HAP-1 (cell line): ENCODE measurements around the gene PLEKHA5.

Source experiments
- DNase-seq, 2 experiments: peaks; one replicate each; pipeline ENCODE4 v3.0.0-alpha.2; 2016 to 2020; ENCODE audit warnings: low spot score in 2 of 2
- H3K27me3 ChIP-seq: fragments of 250-450 bp; sonication (Bioruptor Pico); 2 replicates; pipeline ENCODE4 v1.5.1; 2020; ENCODE audit warnings: low read depth, mild to moderate bottlenecking, moderate library complexity
- H3K36me3 ChIP-seq: fragments of 250-450 bp; sonication (Bioruptor Pico); replicated peaks from 2 replicates; pipeline ENCODE4 v1.5.1; 2020; ENCODE audit warnings: mild to moderate bottlenecking
- H3K4me1 ChIP-seq: fragments of 250-450 bp; sonication (Bioruptor Pico); 2 replicates; pipeline ENCODE4 v1.5.1; 2020; ENCODE audit warnings: mild to moderate bottlenecking
- H3K4me3 ChIP-seq: fragments of 250-450 bp; sonication (Bioruptor Pico); 2 replicates; pipeline ENCODE4 v1.5.1; 2020; ENCODE audit warnings: mild to moderate bottlenecking, moderate library complexity
- H3K9me3 ChIP-seq: fragments of 250-450 bp; sonication (Bioruptor Pico); 2 replicates; pipeline ENCODE4 v1.5.1; 2020; ENCODE audit warnings: mild to moderate bottlenecking, moderate library complexity
- in situ Hi-C: fragments of 300-500 bp; cut with MboI; formaldehyde crosslinking; loops from 3 replicates; pipeline ENCODE4 v1.14.3; 2020; ENCODE audit warnings: low sequenced_read_pairs, inconsistent platforms, mixed read lengths

The PLEKHA5 gene

GRCh38 chr12:19139615-19140194, 10.2 kb downstream of the PLEKHA5 start:
- DNase-seq: no peak
- H3K9me3 ChIP-seq: no peaks in the 10 kb centered on the region
- peaks cover 40% of the 10 kb centered on the region for H3K36me3 ChIP-seq
- no peak overlapping the region for H3K4me3 ChIP-seq
- peaks cover 7% of the 10 kb centered on the region for H3K4me1 ChIP-seq
- no peaks in the 10 kb centered on the region for H3K27me3 ChIP-seq
- in situ Hi-C loops: loop anchor here (25.0 kb wide), 1 partner anchor 102 kb away; no protein-coding TSS in a partner anchor

- in situ Hi-C loops: loop anchor here (25.0 kb wide), 1 partner anchor 103 kb away; no protein-coding TSS in a partner anchor
Observed at GRCh38 chr12:19140381-19141236, 11.1 kb downstream of the PLEKHA5 start.

GRCh38 chr12:19142499-19142898, 13.0 kb downstream of the PLEKHA5 start:
- H3K4me1 ChIP-seq: no peaks in the 10 kb centered on the region
- H3K4me3 ChIP-seq: no peak overlapping the region
- H3K36me3 ChIP-seq: peaks cover 38% of the 10 kb centered on the region
- no peak for DNase-seq
- in situ Hi-C loops: loop anchor here (25.0 kb wide), 1 partner anchor 105 kb away; no protein-coding TSS in a partner anchor
- no peaks in the 10 kb centered on the region for H3K9me3 ChIP-seq
- no peaks in the 10 kb centered on the region for H3K27me3 ChIP-seq

More at GRCh38 chr12:19140381-19141236, 11.1 kb downstream of the PLEKHA5 start:
- Histone ChIP-seq H3K36me3 (peaks cover 43% of the 10 kb centered on the region), H3K4me3 (no peak overlapping the region), H3K4me1 (no peaks in the 10 kb centered on the region), H3K9me3 (no peaks in the 10 kb centered on the region), H3K27me3 (no peaks in the 10 kb centered on the region)
- no peak for DNase-seq

- H3K27me3 ChIP-seq: no peaks in the 10 kb centered on the region
- H3K4me1 ChIP-seq: no peaks in the 10 kb centered on the region
- no peak overlapping the region for H3K4me3 ChIP-seq
- in situ Hi-C loops: loop anchor here (25.0 kb wide), 1 partner anchor 107 kb away; no protein-coding TSS in a partner anchor
- H3K36me3 ChIP-seq: peaks cover 40% of the 10 kb centered on the region
- DNase-seq: no peak
- H3K9me3 ChIP-seq: no peaks in the 10 kb centered on the region
Observed at GRCh38 chr12:19144287-19144686, 14.8 kb downstream of the PLEKHA5 start.

GRCh38 chr12:19144985-19145384, 15.5 kb downstream of the PLEKHA5 start:
- DNase-seq: no peak
- no peaks in the 10 kb centered on the region for H3K9me3 ChIP-seq
- in situ Hi-C loops: loop anchor here (25.0 kb wide), 1 partner anchor 108 kb away; no protein-coding TSS in a partner anchor

GRCh38 chr12:19148860-19149259, 19.3 kb downstream of the PLEKHA5 start:
- Histone ChIP-seq H3K36me3 (peaks cover 49% of the 10 kb centered on the region), H3K4me1 (no peaks in the 10 kb centered on the region), H3K9me3 (no peaks in the 10 kb centered on the region), H3K4me3 (no peak overlapping the region), H3K27me3 (no peaks in the 10 kb centered on the region)
- DNase-seq: no peak
- in situ Hi-C loops: loop anchor here (25.0 kb wide), 1 partner anchor 112 kb away; no protein-coding TSS in a partner anchor

More at GRCh38 chr12:19144985-19145384, 15.5 kb downstream of the PLEKHA5 start:
- peaks cover 39% of the 10 kb centered on the region for H3K36me3 ChIP-seq
- no peaks in the 10 kb centered on the region for H3K4me1 ChIP-seq
- H3K4me3 ChIP-seq: no peak overlapping the region
- H3K27me3 ChIP-seq: no peaks in the 10 kb centered on the region

GRCh38 chr12:19150273-19150900, 20.9 kb downstream of the PLEKHA5 start:
- Histone ChIP-seq H3K27me3 (no peaks in the 10 kb centered on the region), H3K36me3 (peaks cover 38% of the 10 kb centered on the region), H3K9me3 (no peaks in the 10 kb centered on the region), H3K4me3 (no peak overlapping the region), H3K4me1 (0 out of 2 replicates have a peak, but pooled peaks cover 5% of the 10 kb centered on the region)
- DNase-seq: no peak
- in situ Hi-C loops: no loop called here

- in situ Hi-C loops: no loop called here
- no peak for DNase-seq
- Histone ChIP-seq H3K4me1 (0 out of 2 replicates have a peak, but pooled peaks cover 5% of the 10 kb centered on the region), H3K36me3 (peaks cover 38% of the 10 kb centered on the region), H3K4me3 (no peak overlapping the region), H3K9me3 (no peaks in the 10 kb centered on the region), H3K27me3 (no peaks in the 10 kb centered on the region)
Observed at GRCh38 chr12:19151298-19151697, 21.8 kb downstream of the PLEKHA5 start.

GRCh38 chr12:19153396-19153795, 23.9 kb downstream of the PLEKHA5 start:
- peaks cover 29% of the 10 kb centered on the region for H3K36me3 ChIP-seq
- no peak overlapping the region for H3K4me3 ChIP-seq
- no peaks in the 10 kb centered on the region for H3K9me3 ChIP-seq
- H3K27me3 ChIP-seq: no peaks in the 10 kb centered on the region
- H3K4me1 ChIP-seq: peaks cover 11% of the 10 kb centered on the region
- in situ Hi-C loops: no loop called here
- DNase-seq: no peak

GRCh38 chr12:19154686-19155085, 25.2 kb downstream of the PLEKHA5 start:
- DNase-seq: no peak
- in situ Hi-C loops: no loop called here
- no peaks in the 10 kb centered on the region for H3K27me3 ChIP-seq

GRCh38 chr12:19155981-19156734, 26.6 kb downstream of the PLEKHA5 start:
- DNase-seq: no peak
- in situ Hi-C loops: no loop called here
- Histone ChIP-seq H3K27me3 (no peaks in the 10 kb centered on the region), H3K36me3 (peaks cover 8% of the 10 kb centered on the region), H3K4me1 (peaks cover 21% of the 10 kb centered on the region), H3K9me3 (no peaks in the 10 kb centered on the region), H3K4me3 (no peak overlapping the region)

More at GRCh38 chr12:19154686-19155085, 25.2 kb downstream of the PLEKHA5 start:
- Histone ChIP-seq H3K4me3 (no peak overlapping the region), H3K9me3 (no peaks in the 10 kb centered on the region), H3K4me1 (peaks cover 21% of the 10 kb centered on the region), H3K36me3 (peaks cover 19% of the 10 kb centered on the region)

- H3K4me1 ChIP-seq: peaks cover 21% of the 10 kb centered on the region
- no peaks in the 10 kb centered on the region for H3K9me3 ChIP-seq
- no peak overlapping the region for H3K4me3 ChIP-seq
- in situ Hi-C loops: no loop called here
- DNase-seq: no peak
- H3K36me3 ChIP-seq: no peaks in the 10 kb centered on the region; the same call in 1 of the 2 replicates
- H3K27me3 ChIP-seq: no peaks in the 10 kb centered on the region
Observed at GRCh38 chr12:19158923-19159322, 29.4 kb downstream of the PLEKHA5 start.

- H3K27me3 ChIP-seq: no peaks in the 10 kb centered on the region
- H3K36me3 ChIP-seq: peaks cover 6% of the 10 kb centered on the region; the same call in 1 of the 2 replicates
- H3K4me1 ChIP-seq: peaks cover 19% of the 10 kb centered on the region
- in situ Hi-C loops: no loop called here
- H3K4me3 ChIP-seq: no peak overlapping the region
- no peaks in the 10 kb centered on the region for H3K9me3 ChIP-seq
- DNase-seq: no peak
Observed at GRCh38 chr12:19161216-19161615, 31.7 kb downstream of the PLEKHA5 start.
